HCT116 (cell line): Measurements from ENCODE around the gene C11orf21. TPM values are rescaled to one million over a fixed set of nuclear protein-coding genes. Genes with fewer than 3 reads are reported as not detected.
A peak's percentile ranks its signal among the peaks of the same experiment; 100 is the strongest.

Source experiments
- ATAC-seq: fragments of 200-7000 bp; cut with Tn5 transposase; 2 replicates; pipeline ENCODE4 v1.9.1; 2020; ENCODE audit warnings: mild to moderate bottlenecking, moderate library complexity
- BruUV-seq: library from RNA; stranded (reverse); fragments of 400-500 nt; replicated peaks from 2 replicates; lab custom pipeline; 2021; lab: Mats Ljungman, UMichigan
- CTCF ChIA-PET: fragments of 300-600 bp; sonication (Branson Sonifier 250); formaldehyde crosslinking; loops from one replicate; lab custom pipeline; 2021; ENCODE audit warnings: antibody characterized with exemption; lab: Charles Lee
- POLR2A ChIA-PET: fragments of 300-600, 350-600 bp; sonication (Branson Sonifier 250); formaldehyde crosslinking; loops from one replicate; lab custom pipeline; 2021; ENCODE audit warnings: antibody characterized with exemption; lab: Charles Lee
- RAD21 ChIA-PET, 2 experiments: fragments of 300-600 bp; sonication (Branson Sonifier 250); formaldehyde crosslinking; loops; one replicate each; lab custom pipeline; 2023; ENCODE audit warnings: low total read pairs in 2 of 2; ENCODE audit not compliant: uncharacterized antibody in 2 of 2, unreplicated experiment in 2 of 2, low non-redundant PET in 1 of 2; lab: Charles Lee
- DNase-seq: peaks from one replicate; pipeline ENCODE4 v3.0.0-alpha.2; 2010; ENCODE audit warnings: low read depth, low spot score
- H2AFZ ChIP-seq: fragments of 200-600 bp; shearing (Covaris generic), sonication (generic); 2 replicates; pipeline ENCODE4 v1.6.1; 2017; ENCODE audit warnings: low read depth, mixed run types, mixed read lengths, antibody characterized with exemption, low read length; ENCODE audit not compliant: poor library complexity, severe bottlenecking
- H3K27ac ChIP-seq: 2 replicates; pipeline ENCODE4 v1.5.1; 2012; ENCODE audit warnings: low read depth, low read length
- H3K27me3 ChIP-seq: fragments of 200-600 bp; sonication (generic); 2 replicates; pipeline ENCODE4 v1.6.1; 2016; ENCODE audit warnings: mixed run types, low read length, mixed read lengths; ENCODE audit not compliant: insufficient read depth
- H3K36me3 ChIP-seq, 2 experiments: fragments of 200-500 bp in 1 of 2; fragments of 200-600 bp in 1 of 2; sonication (Bioruptor generic) in 1 of 2; sonication (generic) in 1 of 2; 2 replicates each; pipeline versions ENCODE4 v1.5.1 to v1.6.1; 2014 to 2016; ENCODE audit warnings: low read length in 2 of 2, inconsistent platforms in 1 of 2, mixed read lengths in 1 of 2, mixed run types in 1 of 2; ENCODE audit not compliant: insufficient read depth in 2 of 2, control insufficient read depth in 1 of 2
- H3K4me1 ChIP-seq, 2 experiments: fragments of 200-600 bp in 1 of 2; sonication (generic) in 1 of 2; 2 replicates each; pipeline versions ENCODE4 v1.5.1 to v1.6.1; 2012 to 2017; ENCODE audit warnings: low read length in 2 of 2, inconsistent platforms in 1 of 2, mild to moderate bottlenecking in 1 of 2, mixed read lengths in 1 of 2, mixed run types in 1 of 2, moderate library complexity in 1 of 2; ENCODE audit not compliant: insufficient read depth in 2 of 2, control insufficient read depth in 1 of 2
- H3K4me2 ChIP-seq: fragments of 200-600 bp; sonication (generic); 2 replicates; pipeline ENCODE4 v1.6.1; 2017; ENCODE audit warnings: mixed run types, low read length, mixed read lengths
- H3K4me3 ChIP-seq, 2 experiments: fragments of 200-600 bp in 1 of 2; sonication (generic) in 1 of 2; replicated peaks in 1 of 2; 2 replicates each; pipeline ENCODE4 v1.5.1; 2011 to 2016; ENCODE audit warnings: low read length in 2 of 2, control low read depth in 1 of 2, low read depth in 1 of 2, mild to moderate bottlenecking in 1 of 2, mixed read lengths in 1 of 2, mixed run types in 1 of 2
- H3K79me2 ChIP-seq: fragments of 200-600 bp; sonication (generic); 2 replicates; pipeline ENCODE4 v1.6.1; 2017; ENCODE audit warnings: mild to moderate bottlenecking, mixed run types, low read length, moderate library complexity, mixed read lengths; ENCODE audit not compliant: insufficient read depth
- H3K9ac ChIP-seq: fragments of 200-600 bp; sonication (generic); 2 replicates; pipeline ENCODE4 v1.6.1; 2016; ENCODE audit warnings: low read length, mixed read lengths
- H3K9me2 ChIP-seq: fragments of 200-600 bp; sonication (generic), shearing (Covaris generic); 2 replicates; pipeline ENCODE4 v1.6.1; 2017; ENCODE audit warnings: mixed run types, mild to moderate bottlenecking, moderate library complexity; ENCODE audit not compliant: insufficient read depth
- H3K9me3 ChIP-seq, 2 experiments: fragments of 200-500 bp in 1 of 2; fragments of 200-600 bp in 1 of 2; sonication (Bioruptor generic) in 1 of 2; sonication (generic) in 1 of 2; 2 replicates each; pipeline ENCODE4 v1.6.1; 2014 to 2017; ENCODE audit warnings: low read length in 2 of 2, mixed read lengths in 2 of 2, inconsistent platforms in 1 of 2, low read depth in 1 of 2, mild to moderate bottlenecking in 1 of 2, mixed run types in 1 of 2, moderate library complexity in 1 of 2; ENCODE audit not compliant: control insufficient read depth in 1 of 2, insufficient read depth in 1 of 2
- H4K20me1 ChIP-seq: fragments of 200-600 bp; sonication (generic), shearing (Covaris generic); 2 replicates; pipeline ENCODE4 v1.6.1; 2017; ENCODE audit warnings: mixed run types, mild to moderate bottlenecking, moderate library complexity; ENCODE audit not compliant: insufficient read depth
- ATF3 ChIP-seq: IDR thresholded peaks from 2 replicates; pipeline ENCODE4 v1.6.1; 2012
- CBX3 ChIP-seq: IDR thresholded peaks from 2 replicates; pipeline ENCODE4 v1.6.1; 2012; ENCODE audit warnings: low read depth
- CTCF ChIP-seq, 3 experiments: fragments of 200-600 bp in 1 of 3; sonication (generic) in 1 of 3; IDR thresholded peaks in 2 of 3; conservative IDR thresholded peaks in 1 of 3; 2 replicates each; pipeline ENCODE4 v1.5.1; 2012 to 2017; ENCODE audit warnings: low read depth in 2 of 3, low read length in 2 of 3, antibody characterized with exemption in 1 of 3, borderline replicate concordance in 1 of 3, control low read depth in 1 of 3, mild to moderate bottlenecking in 1 of 3, mixed read lengths in 1 of 3, mixed run types in 1 of 3, moderate library complexity in 1 of 3; ENCODE audit not compliant: insufficient read depth in 1 of 3
- ELF1 ChIP-seq: IDR thresholded peaks from 2 replicates; pipeline ENCODE4 v1.6.1; 2012; ENCODE audit warnings: low read depth, borderline replicate concordance
- FOSL1 ChIP-seq: IDR thresholded peaks from 2 replicates; pipeline ENCODE4 v1.6.1; 2012; ENCODE audit warnings: low read depth
- RAD21 ChIP-seq: IDR thresholded peaks from 2 replicates; pipeline ENCODE4 v1.6.1; 2012; ENCODE audit warnings: low read depth, mild to moderate bottlenecking
- SIN3A ChIP-seq: IDR thresholded peaks from 2 replicates; pipeline ENCODE4 v1.6.1; 2012; ENCODE audit warnings: low read depth
- SP1 ChIP-seq: IDR thresholded peaks from 2 replicates; pipeline ENCODE4 v1.6.1; 2012; ENCODE audit warnings: low read depth
- SRF ChIP-seq: IDR thresholded peaks from 2 replicates; pipeline ENCODE4 v1.6.1; 2012; ENCODE audit warnings: low read depth
- intact Hi-C: fragments of 100-400 bp; cut with micrococcal nuclease; formaldehyde crosslinking; loops from 2 replicates; pipeline ENCODE4 v1.10.0; 2022
- total RNA-seq: library from RNA; stranded (reverse); gene quantifications from one replicate; pipeline ENCODE4 v1.2.1, GENCODE V29; 2021; ENCODE audit not compliant: unreplicated experiment

C11orf21 gene
- total RNA-seq, 1 experiment from 2014 or later: not detected

GRCh38 chr11:2293984-2294925 lies 7.5 kb downstream of the C11orf21 start:
- Histone ChIP-seq H3K9me3 (no peaks in the 10 kb centered on the region), H3K36me3 (no peaks in the 10 kb centered on the region), H3K9me2 (no peaks in the 10 kb centered on the region), H3K79me2 (no peaks in the 10 kb centered on the region), H3K4me3 (no peak overlapping the region), H3K9ac (no peak overlapping the region), H2AFZ (no peak overlapping the region), H3K4me1 (no peaks in the 10 kb centered on the region), H3K4me2 (no peak overlapping the region), H3K27ac (no peak overlapping the region), H3K27me3 (no peaks in the 10 kb centered on the region; the same call in 1 of the 2 replicates), H4K20me1 (no peaks in the 10 kb centered on the region)
- no peak for TF ChIP-seq CBX3
- no peak for TF ChIP-seq ELF1
- no peak for TF ChIP-seq FOSL1
- no peak for TF ChIP-seq ATF3
- no peak for TF ChIP-seq SP1
- no peak for TF ChIP-seq SRF
- TF ChIP-seq RAD21: peak; percentile 21; the same call in 1 of the 2 replicates
- TF ChIP-seq CTCF (IDR thresholded peaks at IDR 0.05 in 2 of 3, conservative IDR thresholded peaks at IDR 0.05 in 1 of 3; ENCODE audit: borderline replicate concordance in 1 of 3, insufficient read depth in 1 of 3, low read depth in 2 of 3, low read length in 2 of 3): 0 out of 6 replicates have a peak, but pooled peaks of 2 of the 3 experiments have one; percentile 8 to 11
- no peak for TF ChIP-seq SIN3A
- ATAC-seq (no peak), DNase-seq (no peak)
- ChIA-PET RAD21 (no interaction called here), POLR2A (no interaction called here), CTCF (no interaction called here)
- intact Hi-C loops: no loop called here
- no TSS peak for BruUV-seq
